HTR-8/SVneo (cell line): ENCODE measurements around the gene TBCD.
"Not testable (repeated sequence)": the region's sequence is repeated elsewhere in the genome, so short reads cannot be mapped to it uniquely, and the experiment has no call there.

Experiments
- DNase-seq: peaks from one replicate; pipeline ENCODE4 v3.0.0; 2011; ENCODE audit warnings: low spot score, mixed read lengths; ENCODE audit not compliant: insufficient read length
- FAIRE-seq: peaks from 2 replicates; lab custom pipeline; 2011; peaks lifted over from hg19 to GRCh38; lab: Jason Lieb, UNC

The TBCD gene

DNA sequence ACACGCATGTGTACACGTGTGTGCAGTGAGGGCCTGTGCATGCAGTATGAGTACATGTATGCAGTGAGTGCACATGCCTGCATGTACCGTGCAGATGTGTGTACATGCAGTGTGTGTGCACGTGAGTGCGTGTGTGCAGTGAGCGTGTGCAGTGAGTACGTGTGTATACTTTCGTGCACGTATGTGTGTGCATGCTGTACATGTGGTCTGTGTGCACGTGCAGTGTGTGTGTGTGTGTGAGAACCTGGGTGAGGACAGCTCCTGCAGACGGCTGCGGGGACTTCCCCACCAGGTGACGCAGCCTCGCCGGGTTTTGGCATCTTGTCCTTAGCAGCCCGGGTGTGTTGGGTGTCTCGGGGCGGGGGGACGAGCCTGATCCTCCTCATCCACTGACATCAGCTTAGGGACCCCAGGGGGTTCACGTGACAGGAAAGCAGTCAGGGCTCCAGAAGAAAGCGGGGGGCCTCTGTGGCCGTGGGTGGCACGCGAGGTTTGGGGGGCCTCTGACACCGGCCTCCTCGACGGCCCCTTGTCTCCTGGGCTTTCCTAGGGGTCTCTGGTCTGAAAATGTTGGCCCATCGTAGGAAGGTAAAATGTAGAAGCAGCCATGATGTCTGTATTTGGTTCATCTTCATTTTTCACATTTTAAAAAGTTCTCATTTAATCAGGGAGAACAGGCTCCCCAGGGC is 207.5 kb downstream of the TBCD start:
- FAIRE-seq = no peak

DNA sequence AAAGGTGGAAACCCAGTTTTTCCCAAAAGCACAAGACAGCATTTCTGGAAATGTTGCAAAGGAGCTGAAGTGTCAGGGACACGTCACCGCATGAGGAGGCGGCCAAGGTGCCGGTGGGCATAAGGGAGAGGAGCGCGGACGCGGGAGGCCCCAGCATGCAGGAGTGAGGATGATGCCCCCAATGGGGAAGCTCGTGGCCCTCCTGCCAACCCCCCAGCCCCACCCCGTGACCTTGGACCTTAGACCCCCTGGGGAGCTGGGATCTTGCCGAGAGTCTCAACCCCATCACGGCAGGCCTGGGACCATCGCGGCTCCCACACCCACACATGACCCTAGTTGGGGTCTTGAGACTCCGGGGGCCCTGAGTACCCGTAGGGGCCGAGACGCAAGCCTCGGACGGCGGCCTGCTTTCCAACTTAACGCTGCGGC is 208.1 kb downstream of the TBCD start:
- DNase-seq = no peak
- no peak for FAIRE-seq

More for the DNA sequence above, 207.5 kb downstream of the TBCD start:
- no peak for DNase-seq

- FAIRE-seq (no peak), DNase-seq (no peak)
Observed at GRCh38 chr17:82960419-82961271, 208.8 kb downstream of the TBCD start.

DNA sequence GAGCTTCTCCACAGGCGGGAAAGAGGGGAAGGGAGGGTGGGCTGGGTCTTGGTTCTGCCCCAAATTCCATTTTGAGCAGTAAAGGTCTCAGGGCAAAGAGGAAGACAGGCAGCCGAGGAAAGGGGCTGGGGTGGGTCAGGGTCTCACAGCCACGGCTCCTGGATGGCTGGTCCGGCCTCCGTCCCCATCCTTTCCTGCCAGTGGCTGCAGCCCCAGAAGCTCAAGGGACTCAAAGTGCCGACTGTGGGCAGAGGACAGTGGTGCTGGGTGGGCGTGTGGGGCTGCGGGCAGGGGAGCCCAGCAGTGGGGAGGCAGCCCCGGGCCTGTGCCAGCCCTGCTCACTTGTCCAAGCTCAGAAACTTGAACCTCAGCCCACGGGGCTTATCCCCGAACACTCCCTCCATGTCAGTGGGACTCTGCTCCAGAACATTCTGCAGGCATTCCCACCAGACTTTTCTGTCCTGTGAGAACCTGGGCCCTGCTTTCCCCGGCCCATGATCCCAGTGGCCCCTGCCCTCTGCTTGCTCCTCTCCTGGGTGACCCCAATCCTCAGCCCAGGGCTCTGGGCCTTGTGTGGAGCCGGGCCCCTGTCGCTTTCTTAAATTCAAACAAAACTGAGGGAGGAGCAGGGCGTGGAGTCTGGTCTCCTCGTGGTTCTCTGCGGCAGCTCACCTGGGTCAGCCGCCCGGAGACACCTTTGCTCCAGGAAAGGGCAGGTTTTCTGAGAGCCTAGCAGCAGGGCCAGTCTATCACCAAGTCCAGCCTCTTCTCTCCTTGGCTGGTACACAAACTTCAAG is 209.7 kb downstream of the TBCD start:
- no peak for FAIRE-seq
- DNase-seq = no peak

DNA sequence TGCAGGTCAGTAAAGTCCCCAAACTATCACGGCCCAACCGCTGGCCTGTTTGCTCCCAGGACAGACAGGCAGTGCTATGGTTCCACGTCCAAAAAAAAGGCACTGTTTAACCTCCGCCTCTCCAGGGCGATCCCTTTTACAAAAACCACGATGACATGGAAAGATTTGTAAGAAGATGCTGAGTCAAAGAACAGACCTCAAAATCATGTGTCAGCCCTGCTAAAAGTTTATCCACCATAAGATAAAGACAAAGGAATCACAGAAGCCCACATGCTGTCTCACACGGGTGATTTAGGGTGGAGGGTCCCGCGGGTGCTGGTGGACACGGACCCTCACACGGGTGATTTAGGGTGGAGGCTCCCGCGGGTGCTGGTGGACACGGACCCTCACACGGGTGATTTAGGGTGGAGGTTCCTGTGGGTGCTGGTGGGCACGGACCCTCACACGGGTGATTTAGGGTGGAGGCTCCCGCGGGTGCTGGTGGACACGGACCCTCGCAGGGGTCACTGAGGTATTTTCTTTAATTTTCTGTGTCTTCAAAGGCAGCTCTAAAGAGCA is 210.4 kb downstream of the TBCD start:
- DNase-seq (no peak), FAIRE-seq (no peak)

DNA sequence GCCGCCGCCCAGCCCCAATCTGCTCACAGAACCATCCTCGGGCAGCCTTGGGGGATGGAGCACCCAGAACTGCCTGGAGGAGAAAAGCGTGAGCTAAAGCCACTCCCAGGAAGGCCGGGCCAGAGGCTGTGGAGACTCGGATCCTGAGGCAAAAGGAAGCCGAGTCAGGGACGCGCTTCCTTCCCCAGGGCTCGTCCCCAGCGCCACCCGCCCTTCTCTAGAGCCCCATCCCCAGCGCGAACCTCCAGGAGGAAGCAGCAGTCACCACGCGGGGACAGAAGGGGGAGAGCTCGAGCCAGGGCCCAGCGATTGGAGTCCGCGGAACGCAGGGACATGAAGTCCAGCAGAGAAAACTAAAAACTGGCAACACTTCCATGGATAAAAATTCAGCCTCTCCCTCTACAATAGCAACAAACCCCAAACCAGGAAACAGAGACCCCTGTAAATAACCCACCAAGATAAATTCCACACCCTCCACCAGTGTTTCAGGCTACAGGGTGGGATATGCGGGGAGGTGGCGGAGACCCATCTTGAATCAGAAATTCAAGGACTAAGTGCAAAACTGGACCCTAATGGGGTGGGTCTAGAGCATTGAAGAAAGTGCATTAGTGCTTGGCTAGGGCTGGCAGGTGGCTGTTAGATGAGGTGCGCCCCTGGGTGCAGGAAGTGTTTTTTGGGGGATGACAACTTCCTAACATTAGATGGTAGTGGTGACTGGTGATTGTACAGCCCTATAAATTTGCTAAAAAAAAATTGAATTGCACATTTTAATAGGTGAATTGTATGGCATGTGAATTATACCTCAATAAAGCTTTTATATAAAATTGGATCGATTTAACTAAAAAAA is 211.5 kb downstream of the TBCD start:
- no peak for FAIRE-seq
- peak; percentile 61 for DNase-seq

DNA sequence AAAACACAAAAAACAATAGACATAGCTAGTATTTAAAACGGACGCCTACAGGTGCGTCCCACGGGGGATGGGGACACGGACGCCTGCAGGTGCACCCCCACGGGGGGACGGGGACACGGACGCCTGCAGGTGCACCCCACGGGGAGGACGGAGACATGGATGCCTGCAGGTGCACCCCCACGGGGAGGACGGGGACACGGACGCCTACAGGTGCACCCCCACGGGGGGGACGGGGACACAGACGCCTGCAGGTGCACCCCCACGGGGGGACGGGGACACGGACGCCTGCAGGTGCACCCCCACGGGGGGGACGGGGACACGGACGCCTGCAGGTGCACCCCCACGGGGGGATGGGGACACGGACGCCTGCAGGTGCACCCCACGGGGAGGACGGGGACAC is 212.6 kb downstream of the TBCD start:
- not testable (repeated sequence) for FAIRE-seq, DNase-seq

DNA sequence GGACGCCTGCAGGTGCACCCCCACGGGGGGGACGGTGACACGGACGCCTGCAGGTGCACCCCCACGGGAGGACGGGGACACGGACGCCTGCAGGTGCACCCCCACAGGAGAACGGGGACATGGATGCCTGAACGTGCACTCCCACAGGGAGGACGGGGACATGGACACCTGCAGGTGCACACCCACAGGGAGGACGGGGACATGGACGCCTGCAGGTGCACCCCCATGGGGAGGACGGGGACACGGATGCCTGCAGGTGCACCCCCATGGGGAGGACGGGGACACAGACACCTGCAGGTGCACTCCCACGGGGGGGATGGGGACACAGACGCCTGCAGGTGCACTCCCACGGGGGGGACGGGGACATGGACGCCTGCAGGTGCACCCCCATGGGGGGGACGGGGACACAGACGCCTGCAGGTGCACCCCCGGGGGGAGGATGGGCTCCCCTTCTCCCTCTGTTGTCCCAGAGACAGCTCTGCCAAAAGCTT is 213.0 kb downstream of the TBCD start:
- FAIRE-seq = no peak

DNA sequence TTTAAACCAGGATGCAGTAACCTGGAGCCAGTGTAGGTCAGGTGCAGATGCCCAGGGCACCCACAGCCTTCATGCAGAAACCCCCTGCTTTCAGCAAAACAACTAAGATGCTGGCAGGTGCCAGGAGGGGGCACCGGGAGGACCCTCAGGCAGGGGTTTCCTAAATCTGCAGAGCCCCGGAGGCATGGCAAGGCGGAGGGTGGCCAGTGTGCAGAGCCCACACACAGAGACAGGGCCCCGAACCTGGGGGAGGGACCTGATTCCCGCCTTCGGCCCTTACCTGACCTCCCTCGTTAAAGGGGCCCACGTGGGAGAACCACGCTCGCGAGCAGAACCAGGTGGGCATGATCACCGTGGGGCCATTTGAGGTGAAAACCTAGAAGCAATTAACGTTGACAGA is 213.5 kb downstream of the TBCD start:
- FAIRE-seq (no peak), DNase-seq (no peak)

More for the DNA sequence above, 213.0 kb downstream of the TBCD start:
- no peak for DNase-seq

DNA sequence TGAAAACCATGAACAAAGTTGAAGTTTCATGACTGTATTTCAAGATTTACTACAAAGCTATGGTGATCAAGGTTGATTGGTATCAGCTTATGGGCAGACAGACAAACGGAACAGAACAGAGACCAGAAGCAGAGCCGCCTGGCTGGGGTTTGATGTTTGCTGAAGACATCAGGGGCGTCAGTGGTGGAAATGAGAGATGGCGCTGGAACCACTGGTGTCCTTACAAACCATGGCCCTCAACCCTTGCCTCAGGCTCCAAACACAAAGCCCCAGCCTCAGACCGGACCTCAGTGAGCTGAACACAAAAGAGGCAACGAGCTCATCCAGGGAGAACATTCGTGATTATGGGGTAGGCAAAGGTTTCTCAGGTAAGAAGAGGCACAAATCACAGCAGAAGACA is 214.6 kb downstream of the TBCD start:
- DNase-seq (no peak), FAIRE-seq (no peak)

DNA sequence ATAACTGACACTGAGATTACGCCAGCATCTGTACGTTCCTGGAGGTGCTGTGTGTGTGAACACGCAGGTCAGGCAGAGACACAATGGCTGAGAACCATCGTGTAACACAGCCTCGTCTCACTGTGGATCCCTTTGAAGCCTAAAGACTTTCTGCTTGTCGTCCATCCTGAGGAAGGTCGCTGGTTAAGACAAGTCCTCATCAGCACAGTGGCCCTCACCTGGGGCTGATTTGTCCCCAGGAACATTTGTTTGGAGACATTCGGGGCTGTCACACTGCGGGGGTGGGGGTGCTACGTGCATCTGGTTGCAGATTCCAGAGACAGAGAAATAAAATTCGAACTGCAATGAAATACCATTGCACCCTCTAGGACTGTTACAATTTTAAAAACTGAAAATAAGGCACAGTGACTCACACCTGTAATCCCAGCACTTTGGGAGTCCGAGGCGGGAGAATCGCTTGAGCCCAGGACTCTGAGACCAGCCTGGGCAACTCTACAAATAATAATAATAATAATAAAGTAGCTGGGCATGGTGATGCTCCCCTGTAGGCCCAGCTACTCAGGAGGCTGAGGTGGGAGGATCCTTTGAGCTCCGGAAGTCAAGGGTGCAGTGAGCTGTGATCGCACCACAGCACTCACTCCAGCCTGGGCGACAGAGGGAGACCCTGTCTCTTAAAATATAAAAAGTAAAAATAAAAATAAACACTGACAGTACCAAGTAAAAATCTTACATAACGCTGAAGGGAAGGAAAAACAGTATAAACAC is 215.6 kb downstream of the TBCD start:
- DNase-seq = no peak
- FAIRE-seq = no peak

- DNase-seq = not testable (repeated sequence)
- FAIRE-seq = peak; percentile 96
Observed at GRCh38 chr17:82968033-82968841, 216.4 kb downstream of the TBCD start.

DNA sequence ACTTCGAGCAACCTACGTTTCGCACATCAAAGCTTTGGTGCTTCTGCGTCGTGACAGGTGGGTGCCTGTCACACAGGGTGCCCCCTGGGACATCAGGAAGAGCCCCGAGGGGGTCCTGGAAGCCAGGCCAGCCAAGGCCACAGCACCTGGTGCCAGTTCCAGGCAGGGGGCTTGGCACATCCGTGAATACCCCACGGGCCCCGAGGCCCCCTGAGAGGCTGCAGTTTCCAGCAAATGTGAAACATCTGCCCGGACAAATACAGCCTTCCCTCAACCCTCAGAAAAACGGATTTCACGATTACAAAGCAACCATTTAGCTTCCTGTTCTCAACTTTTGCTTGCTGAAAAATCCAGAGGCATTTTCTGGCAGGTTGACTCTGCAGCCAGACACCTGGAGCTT is 218.2 kb downstream of the TBCD start:
- DNase-seq (no peak), FAIRE-seq (no peak)

GRCh38 chr17:82970818-82971590 is 219.1 kb downstream of the TBCD start:
- no peak for FAIRE-seq
- DNase-seq = no peak

DNA sequence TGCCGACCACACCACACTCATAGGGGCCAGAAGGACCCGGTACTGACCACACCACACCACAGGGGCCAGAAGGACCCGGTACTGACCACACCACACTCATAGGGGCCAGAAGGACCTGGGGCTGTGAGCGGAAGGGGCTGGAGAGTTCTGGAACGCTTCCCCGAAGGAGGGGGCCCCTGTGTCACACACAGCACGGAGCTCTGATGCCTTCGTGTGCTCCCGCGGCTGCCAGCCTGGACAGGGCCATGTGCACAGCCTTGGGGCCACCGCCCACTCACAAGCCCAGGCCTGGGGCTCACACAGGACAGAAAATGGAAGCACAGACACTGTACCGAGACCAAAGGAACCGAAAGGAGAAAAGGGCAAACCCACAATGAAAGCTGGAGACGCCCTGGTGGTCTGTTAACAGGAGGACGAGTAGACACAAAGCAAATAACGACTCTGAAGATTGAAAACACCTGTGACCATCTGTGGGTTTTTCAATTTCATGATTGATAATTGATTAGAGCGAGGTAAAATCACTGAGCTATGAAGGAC is 221.0 kb downstream of the TBCD start:
- FAIRE-seq (no peak), DNase-seq (no peak)

GRCh38 chr17:82973456-82974135 is 221.7 kb downstream of the TBCD start:
- no peak for FAIRE-seq

More at GRCh38 chr17:82973456-82974135, 221.7 kb downstream of the TBCD start:
- no peak for DNase-seq
